CD4-positive, alpha-beta T cell treated with Interleukin-17A for 4 hours (primary cell): Measurements from ENCODE around the gene DPF3.

Source experiments
- DNase-seq: peaks from one replicate; pipeline ENCODE4 v3.0.0-alpha.2; 2020; ENCODE audit warnings: mixed read lengths

DPF3 gene

DNA sequence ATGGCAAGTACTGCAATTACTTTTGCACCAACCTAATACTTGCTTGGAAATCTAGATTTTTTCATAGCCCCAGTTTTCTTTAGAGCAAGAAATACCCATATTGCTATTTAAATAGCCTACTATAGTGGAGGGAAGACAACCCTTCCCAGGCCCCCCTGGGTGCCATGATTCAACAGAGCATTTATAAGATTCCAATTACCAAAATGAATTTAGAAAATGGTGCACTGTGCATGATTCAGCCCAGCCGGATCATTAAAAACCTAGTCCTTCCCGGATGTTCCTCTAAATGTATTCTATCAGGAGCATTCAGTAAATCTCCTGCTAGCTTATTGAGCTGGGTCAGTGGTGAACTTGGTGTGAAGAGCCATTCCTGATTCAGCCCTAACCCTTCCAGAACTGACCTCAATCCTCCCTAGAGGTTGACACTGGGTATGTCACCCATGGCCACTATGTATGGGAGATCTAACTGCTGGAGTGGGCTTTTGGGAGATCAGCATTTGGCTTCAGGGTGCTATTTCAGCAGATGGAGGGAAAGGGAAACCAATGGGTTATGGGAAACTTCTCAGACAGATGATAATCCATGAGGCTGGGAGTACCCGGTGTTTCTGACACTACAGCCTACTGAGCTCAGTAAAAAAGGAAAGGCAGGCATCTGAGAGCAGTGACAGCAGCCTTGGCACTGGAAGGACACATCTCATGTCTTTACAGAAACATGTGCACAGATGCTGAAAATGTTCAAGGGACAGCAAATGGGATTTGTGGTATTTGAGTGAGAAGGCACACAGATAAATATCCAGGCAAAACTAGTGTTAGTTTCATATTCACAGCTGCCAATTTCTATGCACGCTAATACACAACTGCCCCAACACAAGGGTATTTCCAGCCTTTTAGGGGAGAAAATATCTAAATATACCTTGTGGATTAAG, 258.9 kb downstream of the DPF3 start:
- no peak for DNase-seq

DNA sequence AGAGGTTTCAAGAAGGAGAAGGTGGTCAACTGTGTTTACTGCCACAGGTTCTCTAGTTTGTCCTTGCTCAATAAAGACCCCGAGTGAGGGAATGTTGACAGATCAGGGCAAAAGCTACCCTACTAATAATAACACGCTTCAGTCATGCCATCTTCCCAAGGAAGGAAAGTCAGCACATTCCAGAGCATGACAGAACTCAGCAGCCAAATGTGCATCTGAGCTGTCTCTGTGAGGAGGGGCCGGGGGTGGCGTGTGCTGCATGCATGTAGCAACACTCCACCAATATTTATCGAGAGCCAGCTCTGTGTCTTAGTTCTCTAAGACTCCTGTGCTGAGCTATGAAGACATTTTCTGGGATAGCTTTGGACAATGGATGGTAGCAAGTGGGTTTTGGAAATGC, 260.4 kb downstream of the DPF3 start:
- no peak for DNase-seq

DNA sequence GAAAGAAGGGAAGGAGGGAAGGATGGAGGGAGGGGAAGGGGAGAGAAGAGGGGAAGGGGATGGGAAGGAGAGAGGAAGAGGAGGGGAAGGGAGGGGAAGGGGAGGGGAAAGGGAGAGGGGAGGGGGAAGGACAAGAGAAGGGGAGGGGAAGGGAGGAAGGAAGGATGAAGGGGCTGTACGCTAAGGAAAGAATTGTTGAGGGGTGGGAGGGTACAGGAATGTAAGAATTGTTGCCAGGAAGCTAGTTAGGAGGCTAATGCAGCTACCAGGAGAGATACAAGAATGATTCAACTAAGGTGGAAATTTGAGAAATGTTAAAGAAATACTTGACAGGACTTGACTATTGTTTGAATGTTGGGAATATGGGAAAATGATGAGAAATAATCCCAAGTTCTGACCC, 261.2 kb downstream of the DPF3 start:
- DNase-seq, result no peak

DNA sequence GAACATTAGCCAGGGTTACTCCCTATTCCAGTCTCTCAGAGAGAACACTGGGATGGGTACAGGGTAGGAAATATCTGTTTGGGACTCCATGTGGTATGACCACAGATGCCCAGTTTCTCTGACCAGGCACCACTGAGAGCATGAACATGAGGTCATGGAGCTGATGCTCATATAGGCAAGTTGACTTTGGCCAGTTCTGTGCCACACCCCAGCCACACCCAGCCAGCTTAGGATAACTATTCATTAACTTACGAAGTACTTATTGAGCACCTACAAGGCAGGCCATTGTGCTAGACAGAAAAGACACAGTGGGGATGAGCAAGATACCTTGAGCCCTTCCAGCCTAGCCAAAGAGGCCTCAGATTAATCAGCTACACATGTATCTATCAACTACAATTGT, 262.5 kb downstream of the DPF3 start:
- no peak for DNase-seq

DNA sequence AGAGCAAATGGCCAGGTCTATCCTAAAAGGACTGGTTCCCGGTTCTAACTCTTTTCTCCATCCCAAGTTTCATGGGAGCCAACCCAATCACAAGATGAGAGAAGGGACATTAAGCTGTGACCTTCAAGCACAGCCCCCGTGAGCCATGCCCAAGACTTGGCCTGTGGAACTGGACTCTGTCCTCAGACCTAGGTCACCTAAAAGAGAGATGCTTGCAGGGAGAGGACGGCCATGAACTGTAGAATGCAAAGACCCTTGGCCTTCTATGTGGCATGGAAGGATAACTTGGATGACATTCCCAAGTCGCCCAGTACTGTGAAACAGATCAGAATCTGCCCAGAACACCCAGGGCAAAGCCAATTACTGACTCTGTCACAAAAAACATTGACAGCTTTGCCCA, 263.5 kb downstream of the DPF3 start:
- DNase-seq, result no peak

DNA sequence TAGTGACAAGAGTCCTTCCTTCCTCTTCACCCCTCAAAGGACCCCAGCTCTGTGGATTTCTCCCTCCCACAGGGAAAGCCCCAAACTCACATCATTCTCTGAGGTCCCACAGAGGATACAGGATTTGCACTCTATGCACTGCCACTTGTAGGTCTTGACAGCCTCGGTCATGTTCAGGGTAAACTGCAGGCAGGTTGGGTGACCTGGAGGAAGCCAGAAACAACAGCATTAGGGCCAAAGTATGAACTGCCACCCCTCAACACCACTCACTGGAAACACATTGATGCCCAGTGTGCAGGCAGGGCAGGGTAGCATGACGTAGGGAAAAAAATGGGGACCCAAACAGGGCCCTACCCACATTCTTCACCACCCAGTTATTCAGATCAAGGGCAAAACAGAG, 264.4 kb downstream of the DPF3 start:
- DNase-seq, result no peak

DNA sequence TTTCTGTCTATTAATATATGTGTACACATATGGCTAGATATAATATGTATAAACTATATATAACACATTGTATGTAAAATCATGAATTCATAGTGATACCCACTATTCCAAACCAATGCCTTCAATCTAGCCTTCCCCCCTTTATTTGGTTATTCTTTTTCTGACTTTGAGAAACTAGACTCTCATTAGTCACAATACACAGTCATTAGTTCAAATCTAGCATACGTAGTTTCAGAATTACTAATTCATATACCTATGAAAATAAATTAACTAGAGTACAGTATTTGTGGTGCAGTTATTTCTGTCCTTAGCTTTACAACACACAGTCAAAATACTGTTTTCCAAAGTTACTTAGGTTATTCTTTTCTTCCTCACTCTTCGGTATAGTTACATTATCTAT, 268.2 kb downstream of the DPF3 start:
- no peak for DNase-seq

DNA sequence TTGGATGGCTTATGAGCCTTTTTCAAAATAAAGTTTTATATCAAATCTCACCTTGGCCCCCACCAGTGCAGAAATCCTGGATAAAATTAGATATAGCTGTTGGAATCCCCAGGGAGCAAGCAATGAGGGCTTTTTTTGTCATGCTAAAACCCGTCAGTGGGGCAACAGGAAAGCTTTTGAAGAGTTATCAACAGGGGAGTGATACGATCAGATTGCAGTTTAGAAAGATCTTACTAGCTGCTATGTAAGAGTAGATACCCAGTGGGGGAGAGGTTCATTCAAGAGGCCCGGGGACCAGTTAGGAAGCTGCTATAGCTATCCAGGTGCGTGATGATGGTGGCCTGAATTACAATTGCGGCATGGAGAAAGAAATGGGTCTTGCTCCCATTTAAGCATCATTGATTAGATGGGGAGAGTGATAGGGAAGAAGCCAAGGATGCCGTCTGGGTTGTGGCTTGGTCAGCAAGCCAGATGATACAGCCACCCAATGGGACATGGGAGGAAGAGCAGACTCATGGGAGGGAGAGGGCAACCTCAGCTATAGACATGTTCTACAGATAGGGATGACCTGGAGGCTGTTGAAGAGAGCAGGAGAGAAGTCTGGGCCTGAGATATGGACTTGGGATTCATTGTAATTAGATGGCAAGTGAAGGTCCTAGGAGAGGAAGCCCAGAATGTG, 272.4 kb downstream of the DPF3 start:
- no peak for DNase-seq

DNA sequence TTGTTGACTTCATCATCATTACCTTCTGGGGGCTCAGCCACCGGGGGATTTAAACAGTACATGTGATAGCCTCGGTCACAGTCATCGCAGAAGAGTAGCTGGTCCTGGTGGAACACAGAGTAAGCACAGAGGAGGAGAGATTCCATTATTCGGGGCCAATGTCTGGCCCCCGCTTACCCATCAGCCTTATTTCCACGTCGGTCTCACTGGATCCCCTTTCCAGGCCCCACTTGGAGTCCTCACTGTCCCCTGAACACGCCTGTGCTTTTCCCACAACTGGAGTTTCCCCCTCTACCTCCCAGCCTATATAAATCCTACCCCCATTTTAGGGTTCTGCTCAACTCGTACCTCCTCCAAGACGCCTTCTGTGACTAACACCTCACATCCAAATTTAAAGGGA, 274.0 kb downstream of the DPF3 start:
- DNase-seq, result no peak

DNA sequence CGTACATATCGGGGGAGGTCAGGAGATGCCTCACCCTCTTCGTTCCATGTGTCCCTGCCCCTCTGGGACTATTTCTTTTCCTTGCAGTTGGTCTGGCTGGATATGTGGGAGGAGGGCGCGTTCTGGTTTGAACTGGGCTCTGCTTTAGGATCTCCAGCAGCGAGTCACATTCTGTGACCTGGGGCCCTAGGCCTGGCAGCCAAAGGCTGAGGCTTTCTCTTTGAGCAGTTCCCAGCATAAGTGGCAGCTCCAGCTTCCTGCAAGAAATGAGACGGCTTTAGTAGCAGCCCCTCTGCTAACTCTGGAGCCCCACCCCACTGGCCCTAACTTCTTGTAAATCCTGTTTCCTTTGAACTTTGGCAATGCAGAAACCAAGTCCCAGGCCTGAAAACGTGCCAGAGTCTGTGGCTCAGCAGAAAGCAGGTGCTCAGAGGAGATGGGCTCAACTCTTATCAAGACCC, 274.8 kb downstream of the DPF3 start:
- no peak for DNase-seq

DNA sequence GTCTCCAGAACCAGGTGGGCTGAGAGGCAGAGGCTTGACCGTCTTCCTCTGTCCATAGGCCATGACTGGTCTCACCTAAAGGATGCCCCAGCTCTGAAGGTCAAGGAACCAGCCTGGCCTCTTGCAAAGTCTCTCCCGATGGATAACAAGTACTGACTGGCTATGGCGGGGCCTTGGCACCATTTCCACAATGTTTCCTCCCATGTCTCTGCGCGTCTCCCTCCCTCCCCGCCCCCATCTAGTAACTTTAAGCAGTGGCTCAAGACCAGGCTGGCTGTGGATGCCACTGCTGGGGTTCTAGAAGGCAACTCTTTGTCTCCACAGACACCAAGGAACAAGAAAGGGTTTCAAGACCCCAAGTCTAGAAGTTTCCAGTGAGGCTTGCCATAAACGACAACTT, 275.5 kb downstream of the DPF3 start:
- no peak for DNase-seq

DNA sequence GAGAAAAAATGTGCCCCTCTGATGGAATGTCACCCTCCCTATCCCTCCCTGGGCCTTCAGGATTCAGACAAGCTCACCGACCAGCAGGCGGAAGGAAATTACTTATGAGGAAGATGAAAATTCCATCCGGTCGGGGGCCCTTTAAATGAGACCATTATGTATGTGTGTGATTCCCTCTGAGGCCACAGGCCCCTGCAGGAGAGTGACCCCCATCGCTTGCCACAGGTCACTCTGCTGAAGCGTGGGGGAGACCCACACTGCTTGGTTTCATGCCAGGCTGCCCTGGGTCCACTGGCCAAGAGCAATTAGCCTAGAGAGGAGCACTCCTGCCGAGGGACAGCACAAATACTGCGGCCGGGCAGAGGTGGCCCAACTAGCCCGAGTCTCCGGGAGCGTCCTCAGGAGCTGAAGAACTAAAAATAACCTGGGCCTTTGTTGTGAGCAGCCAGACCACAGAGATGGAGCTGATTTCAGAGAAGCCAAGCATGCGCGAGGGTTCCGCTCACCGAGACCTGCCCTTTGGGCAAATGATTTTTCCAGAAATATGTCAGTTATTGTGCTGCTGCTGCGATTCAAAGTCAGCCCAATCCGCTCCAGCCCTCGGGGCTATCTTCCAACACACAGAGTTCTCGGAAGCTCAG, 276.4 kb downstream of the DPF3 start:
- no peak for DNase-seq

DNA sequence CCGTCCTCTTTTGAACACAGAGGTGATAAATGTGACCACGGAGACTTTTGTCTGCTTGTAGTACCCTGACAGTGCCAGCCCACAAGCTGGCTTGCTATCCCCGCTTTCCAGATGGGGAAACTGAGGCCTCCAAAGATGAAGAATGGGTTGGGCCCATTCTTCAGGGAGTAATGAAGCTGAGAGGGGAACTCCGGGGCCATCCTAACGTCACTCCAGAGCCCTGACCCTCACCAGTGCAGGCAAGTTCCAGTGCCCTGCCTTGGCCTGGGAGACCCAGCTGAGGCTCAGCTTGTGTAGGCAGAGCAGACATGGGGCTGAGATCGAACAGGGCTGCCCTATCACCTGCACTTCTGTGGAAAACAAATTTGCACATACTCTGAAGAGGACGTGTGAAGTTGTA, 277.1 kb downstream of the DPF3 start:
- DNase-seq, result no peak

DNA sequence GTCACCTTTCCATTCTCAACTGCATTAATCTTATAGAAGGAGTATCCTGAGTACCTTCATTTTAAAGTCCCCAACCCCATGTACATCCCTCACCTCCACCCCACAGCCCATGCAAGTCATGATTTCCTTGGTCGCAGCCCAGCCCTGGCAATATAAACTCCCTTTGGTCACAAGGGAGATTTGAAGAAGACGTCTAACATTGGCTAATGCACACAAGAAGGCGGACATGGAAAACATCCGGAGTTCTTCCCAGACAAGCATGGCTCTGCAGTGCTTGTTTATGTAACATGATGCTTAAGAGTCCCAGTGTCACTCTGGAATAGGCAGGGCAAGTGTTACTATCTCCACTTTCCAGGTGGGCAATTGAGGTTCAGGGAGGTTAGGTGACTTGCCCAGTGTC, 277.6 kb downstream of the DPF3 start:
- no peak for DNase-seq

DNA sequence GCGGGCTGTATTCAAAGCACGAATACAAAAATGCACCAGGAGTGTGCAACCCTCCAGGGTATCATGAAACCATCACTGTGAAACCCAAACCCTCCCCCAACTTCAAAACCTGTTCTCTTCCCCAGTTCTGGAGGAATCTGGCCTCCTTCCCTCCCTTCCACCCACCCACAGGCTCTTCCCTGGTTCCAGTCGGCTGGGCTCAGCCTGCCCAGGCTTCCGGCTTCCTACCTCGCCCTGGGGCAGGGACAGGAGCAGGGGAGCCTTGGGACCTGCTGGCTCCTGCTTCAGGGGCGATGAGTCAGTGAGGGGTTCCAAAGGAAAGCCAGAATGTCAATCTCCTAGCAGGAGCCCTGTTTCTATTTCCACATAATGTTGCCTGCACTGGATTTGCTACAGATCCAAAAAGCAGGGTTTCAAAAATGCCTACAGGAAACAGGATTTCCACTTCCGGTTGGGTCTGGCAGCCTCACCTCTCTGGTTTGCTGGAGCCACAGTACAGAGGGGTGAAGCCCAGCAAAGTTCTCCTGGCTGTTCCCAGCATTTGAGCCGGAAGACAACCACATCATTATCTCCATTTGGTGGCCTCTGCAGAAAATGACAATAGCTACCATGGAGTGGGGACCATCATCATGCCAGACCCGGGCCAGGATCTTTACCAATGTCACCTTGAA, 278.3 kb downstream of the DPF3 start:
- no peak for DNase-seq

DNA sequence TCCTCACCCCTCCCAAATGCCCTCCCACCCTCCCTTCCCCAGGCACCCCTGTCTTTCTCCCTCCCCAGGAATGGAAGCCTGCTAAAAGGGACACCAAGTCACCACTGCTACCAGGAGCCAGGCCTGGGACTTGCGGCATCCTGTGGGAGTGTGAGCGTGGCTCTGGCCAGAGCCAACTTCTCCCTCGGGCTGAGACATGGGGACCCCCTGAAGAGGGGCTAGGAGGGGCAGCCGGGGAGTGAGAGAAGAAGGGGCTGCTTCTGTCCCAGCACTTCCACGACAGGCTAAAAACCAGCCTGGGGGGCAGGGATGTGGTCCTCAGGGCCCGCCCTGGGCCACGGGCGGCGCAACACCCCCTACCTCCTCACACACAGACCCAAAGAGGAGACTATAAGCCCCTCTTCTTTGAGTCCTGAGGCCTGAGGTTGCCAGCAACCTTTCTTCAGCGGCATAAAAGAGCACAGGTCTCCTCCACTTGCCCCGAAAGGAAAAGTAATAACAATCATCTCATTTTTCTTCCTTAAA, 278.9 kb downstream of the DPF3 start:
- DNase-seq, result no peak

DNA sequence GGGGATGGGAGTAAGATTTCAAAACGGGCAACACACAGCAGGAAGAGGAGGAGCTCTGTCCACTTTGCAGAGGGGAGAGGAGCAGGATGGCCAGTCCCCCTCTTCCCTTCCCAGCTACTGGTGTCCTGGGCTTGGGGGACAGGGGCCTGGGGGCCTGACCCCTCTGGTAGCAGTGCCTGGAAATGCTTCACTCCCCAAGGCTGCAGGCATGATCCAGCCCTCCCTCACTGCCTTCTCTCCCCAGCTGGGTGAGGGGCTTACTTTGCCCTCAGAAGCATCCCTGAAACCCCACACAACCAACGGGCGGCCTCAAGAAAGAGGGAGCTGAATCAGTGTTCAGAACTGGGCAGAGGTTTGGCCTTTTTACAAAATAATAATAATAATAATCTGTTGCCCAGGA, 279.5 kb downstream of the DPF3 start:
- DNase-seq, result no peak

DNA sequence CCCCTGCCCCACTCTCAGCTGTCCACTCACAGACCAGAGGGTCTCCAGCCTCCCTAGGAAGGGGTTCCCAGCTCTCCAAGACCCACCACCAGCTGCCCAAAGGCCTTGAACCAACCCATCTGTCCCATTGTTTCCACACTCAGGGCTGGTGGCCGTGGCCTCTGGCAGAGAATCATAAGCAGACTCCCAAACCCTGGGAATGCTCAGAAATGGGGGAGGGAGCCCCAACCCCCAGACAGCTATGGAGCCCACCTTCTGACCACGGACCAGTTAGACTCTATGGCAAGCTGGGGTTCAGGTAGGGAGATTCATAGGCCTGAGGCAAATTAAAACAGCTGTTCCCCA, 280.0 kb downstream of the DPF3 start:
- no peak for DNase-seq

DNA sequence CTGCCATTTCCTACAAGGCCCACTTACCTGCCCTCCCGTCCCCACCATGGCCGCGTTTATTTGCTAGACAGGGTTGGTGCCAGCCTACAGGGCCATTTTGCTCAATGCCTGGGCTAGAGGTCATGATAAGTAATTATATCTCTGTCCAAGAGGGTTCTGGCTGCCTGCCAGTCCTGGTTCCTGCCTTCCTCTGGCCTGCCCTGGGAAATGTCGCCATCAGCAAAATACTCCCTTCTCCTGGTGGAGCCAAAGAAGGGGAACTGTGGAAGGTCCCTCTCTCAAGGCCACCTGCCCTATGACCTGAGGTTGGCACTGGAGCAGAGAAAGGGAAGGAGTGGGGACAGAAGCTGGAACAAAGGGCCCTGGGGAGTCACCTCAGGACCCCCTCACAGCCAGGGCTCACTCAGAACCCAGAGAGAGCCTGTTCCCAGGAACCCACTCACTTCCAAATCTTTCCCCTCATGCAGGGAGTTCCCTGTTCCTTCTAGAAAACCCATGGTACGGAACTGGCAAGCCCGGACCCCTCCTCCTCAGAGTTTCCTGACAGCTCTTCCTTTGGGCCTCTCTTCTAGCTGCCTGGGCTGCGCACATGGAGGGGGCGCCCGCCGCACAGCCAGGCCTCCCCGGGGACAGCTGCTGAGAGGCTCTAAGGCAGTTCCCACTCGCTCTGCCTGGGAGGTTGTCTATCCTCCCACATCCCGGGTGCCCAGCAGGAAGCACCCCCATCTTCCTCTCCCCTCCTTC, 280.5 kb downstream of the DPF3 start:
- no peak for DNase-seq

DNA sequence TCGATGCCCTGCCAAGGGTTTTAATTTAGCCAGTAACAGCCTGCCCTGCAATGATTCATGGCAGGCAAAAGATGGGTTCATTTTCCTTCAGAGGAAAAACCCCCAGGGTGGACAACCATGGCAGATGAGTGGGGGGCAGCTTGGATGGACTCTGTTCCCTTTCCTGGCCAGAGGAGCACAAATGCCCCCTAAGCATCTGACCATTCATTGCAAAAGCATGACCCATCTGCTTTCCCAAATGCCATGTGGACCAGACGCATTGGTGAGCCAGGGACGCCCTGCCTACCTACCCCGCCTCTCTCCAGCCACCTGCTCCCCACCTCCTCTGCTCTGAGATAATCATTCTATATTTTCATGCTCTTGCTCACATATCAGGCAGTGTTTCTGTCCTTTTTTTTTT, 281.9 kb downstream of the DPF3 start:
- no peak for DNase-seq

DNA sequence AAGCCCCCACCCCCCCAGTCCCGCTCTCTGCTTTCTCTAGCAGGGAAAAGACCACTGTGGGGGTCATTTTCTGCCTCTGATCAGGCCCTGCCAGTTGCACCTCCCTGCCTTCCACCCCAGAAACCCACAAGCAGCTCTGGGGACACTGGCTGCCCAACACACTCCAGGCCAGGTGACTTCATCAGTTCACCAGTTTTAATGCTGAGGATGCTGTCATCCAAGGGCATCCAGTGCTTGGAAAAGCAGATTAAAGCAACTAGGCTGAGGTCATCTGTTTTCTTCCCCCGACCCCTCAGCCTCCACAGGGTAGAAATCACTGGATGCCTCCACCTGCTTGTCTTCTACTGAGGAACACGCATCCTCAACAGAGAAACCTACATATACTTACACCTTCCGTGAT, 282.4 kb downstream of the DPF3 start:
- DNase-seq, result no peak

DNA sequence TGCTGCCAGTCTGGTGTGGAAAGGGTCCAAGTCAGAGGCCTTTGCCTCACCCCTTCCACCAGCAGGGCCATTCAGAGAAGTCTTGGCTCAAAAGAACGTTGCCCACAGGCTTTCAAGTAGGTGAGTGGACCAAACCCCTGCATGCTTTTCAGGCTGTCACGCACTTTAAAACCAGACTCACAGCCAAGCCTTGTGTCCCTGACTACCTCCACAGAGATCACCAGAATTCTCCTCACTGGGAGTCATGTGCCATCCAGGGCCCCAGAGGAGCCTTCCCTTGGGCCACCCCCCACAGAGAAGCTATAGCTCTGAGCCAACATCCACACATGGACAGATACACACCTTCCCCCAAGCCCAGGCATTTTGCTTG, 283.1 kb downstream of the DPF3 start:
- DNase-seq, result no peak
